HepG2 (cell line): ENCODE measurements around the gene SSBP2. TPM values are rescaled to one million over a fixed set of nuclear protein-coding genes. Genes with fewer than 3 reads are reported as not detected.

Experiments
- ATF1 ChIP-seq: IDR thresholded peaks from 2 replicates; pipeline ENCODE4 v1.6.1; 2016; ENCODE audit warnings: mild to moderate bottlenecking, control low read depth
- BRF2 ChIP-seq: sonication (generic); formaldehyde crosslinking; IDR thresholded peaks from 2 replicates; pipeline ENCODE4 v1.8.1; 2022; ENCODE audit warnings: mild to moderate bottlenecking, missing genetic modification reagents
- CENPBD1 ChIP-seq: sonication (generic); formaldehyde crosslinking; IDR thresholded peaks from 2 replicates; pipeline ENCODE4 v1.8.0; 2022; ENCODE audit warnings: missing genetic modification reagents, low read depth, mild to moderate bottlenecking, borderline replicate concordance
- FIP1L1 ChIP-seq: fragments of 200-400 bp; formaldehyde crosslinking; IDR thresholded peaks from 2 replicates; pipeline ENCODE4 v1.6.1; 2018; ENCODE audit warnings: low read depth, mild to moderate bottlenecking, low read length, moderate library complexity, borderline replicate concordance; ENCODE audit not compliant: insufficient read depth
- FOXM1 ChIP-seq: sonication (generic); formaldehyde crosslinking; IDR thresholded peaks from 2 replicates; pipeline ENCODE4 v1.5.0; 2020; ENCODE audit warnings: missing genetic modification reagents
- HCFC1 ChIP-seq: fragments of 150-350 bp; IDR thresholded peaks from 2 replicates; pipeline ENCODE4 v1.6.1; 2014; ENCODE audit warnings: low read depth, low read length
- HDAC1 ChIP-seq: sonication (generic); formaldehyde crosslinking; IDR thresholded peaks from 2 replicates; pipeline ENCODE4 v1.5.1; 2020; ENCODE audit warnings: mild to moderate bottlenecking, missing genetic modification reagents
- KMT2B ChIP-seq: IDR thresholded peaks from 2 replicates; pipeline ENCODE4 v1.6.1; 2016; ENCODE audit warnings: missing genetic modification reagents, missing compliant biosample characterization
- NONO ChIP-seq, 2 experiments: fragments of 450-650 bp in 1 of 2; sonication (generic) in 1 of 2; formaldehyde crosslinking in 1 of 2; IDR thresholded peaks in 1 of 2; conservative IDR thresholded peaks in 1 of 2; 2 replicates each; pipeline versions ENCODE4 v1.6.1 to v1.8.0; 2017 to 2022; ENCODE audit warnings: mild to moderate bottlenecking in 1 of 2, missing genetic modification reagents in 1 of 2, moderate library complexity in 1 of 2
- RARG ChIP-seq: sonication (generic); formaldehyde crosslinking; IDR thresholded peaks from 2 replicates; pipeline ENCODE4 v1.4.0; 2020; ENCODE audit warnings: low read depth, mild to moderate bottlenecking, missing genetic modification reagents
- RNF2 ChIP-seq: fragments of 450-650 bp; conservative IDR thresholded peaks from 2 replicates; pipeline ENCODE4 v1.6.1; 2016; ENCODE audit warnings: low read depth
- ZC3H13 ChIP-seq: sonication (generic); formaldehyde crosslinking; IDR thresholded peaks from 2 replicates; pipeline ENCODE4 v1.8.1; 2023; ENCODE audit warnings: mild to moderate bottlenecking, missing genetic modification reagents, moderate library complexity
- ZFP41 ChIP-seq: sonication (generic); formaldehyde crosslinking; IDR thresholded peaks from 2 replicates; pipeline ENCODE4 v1.4.0; 2020; ENCODE audit warnings: mild to moderate bottlenecking, missing genetic modification reagents, borderline replicate concordance
- ZGPAT ChIP-seq: IDR thresholded peaks from 2 replicates; pipeline ENCODE4 v1.6.1; 2016; ENCODE audit warnings: mild to moderate bottlenecking
- ZNF207 ChIP-seq: fragments of 450-650 bp; IDR thresholded peaks from 2 replicates; pipeline ENCODE4 v1.6.1; 2016; ENCODE audit warnings: antibody characterized with exemption, borderline replicate concordance
- ZNF280D ChIP-seq: sonication (generic); formaldehyde crosslinking; IDR thresholded peaks from 2 replicates; pipeline ENCODE4 v1.5.1; 2020; ENCODE audit warnings: mild to moderate bottlenecking, missing genetic modification reagents
- ZNF557 ChIP-seq: sonication (generic); formaldehyde crosslinking; IDR thresholded peaks from 2 replicates; pipeline ENCODE4 v1.4.0; 2020; ENCODE audit warnings: missing genetic modification reagents
- ZNF616 ChIP-seq: sonication (generic); formaldehyde crosslinking; IDR thresholded peaks from 2 replicates; pipeline ENCODE4 v1.5.0; 2020; ENCODE audit warnings: low read depth, mild to moderate bottlenecking, missing genetic modification reagents
- ZNF619 ChIP-seq: sonication (generic); formaldehyde crosslinking; IDR thresholded peaks from 2 replicates; pipeline ENCODE4 v1.4.0; 2020; ENCODE audit warnings: mild to moderate bottlenecking, missing genetic modification reagents
- ZNF672 ChIP-seq: sonication (generic); formaldehyde crosslinking; IDR thresholded peaks from 2 replicates; pipeline ENCODE4 v1.8.1; 2022; ENCODE audit warnings: missing genetic modification reagents
- ZNF704 ChIP-seq: sonication (generic); formaldehyde crosslinking; IDR thresholded peaks from 2 replicates; pipeline ENCODE4 v1.8.1; 2023; ENCODE audit warnings: mild to moderate bottlenecking, inconsistent platforms, moderate library complexity, missing genetic modification reagents, borderline replicate concordance
- ZNF713 ChIP-seq: sonication (generic); formaldehyde crosslinking; IDR thresholded peaks from 2 replicates; pipeline ENCODE4 v1.4.0; 2020; ENCODE audit warnings: mild to moderate bottlenecking, missing genetic modification reagents
- polyA plus RNA-seq, 8 experiments: library from polyadenylated mRNA; depleted of rRNA in 3 of 8; stranded (reverse) in 7 of 8; unstranded in 1 of 8; fragments of >200 nt; fragmentation: Illumina TruSeq in 4 of 8; extraction: Trizol in 4 of 8; gene quantifications; 2 replicates each; pipeline versions ENCODE4 v1.2.1 to v1.2.3, GENCODE V29; 2011 to 2016; ENCODE audit warnings: low read depth in 4 of 8, missing spikeins in 1 of 8, mixed read lengths in 1 of 8; ENCODE audit not compliant: insufficient read depth in 1 of 8
- total RNA-seq, 5 experiments: library from RNA; depleted of rRNA; stranded (reverse); fragments of >200 nt; fragmentation: Illumina TruSeq; extraction: Trizol; gene quantifications; 2 replicates each; pipeline ENCODE4 v1.2.3, GENCODE V29; 2016; ENCODE audit warnings: low read depth in 1 of 5

Gene SSBP2
- total and polyA plus RNA-seq, 2 of the 13 experiments (the other 11 are each of a cell fraction or from before 2014, with no cell fraction given), result 0.16 TPM; not detected in 1

GRCh38 chr5:81371354-81371876 is 379.5 kb downstream of the SSBP2 start (continued):
- TF ChIP-seq CENPBD1 (CRISPR knock-in tag) (no peak), ZNF280D (CRISPR knock-in tag) (peak; percentile 76; the same call in 1 of the 2 replicates), HCFC1 (no peak), HDAC1 (CRISPR knock-in tag) (peak; percentile 71; the same call in 1 of the 2 replicates), ZNF704 (CRISPR knock-in tag) (no peak), ZNF713 (CRISPR knock-in tag) (no peak), ZC3H13 (CRISPR knock-in tag) (no peak), ZGPAT (CRISPR knock-in tag) (peak; percentile 72), RARG (CRISPR knock-in tag) (no peak), ZNF207 (no peak), FIP1L1 (no peak), ZNF672 (CRISPR knock-in tag) (no peak), FOXM1 (CRISPR knock-in tag) (no peak), BRF2 (CRISPR knock-in tag) (peak; percentile 69; the same call in 1 of the 2 replicates), ZNF619 (CRISPR knock-in tag) (no peak), ZNF616 (CRISPR knock-in tag) (no peak), RNF2 (no peak), ATF1 (CRISPR knock-in tag) (no peak), KMT2B (CRISPR knock-in tag) (no peak), ZNF557 (CRISPR knock-in tag) (no peak), NONO (IDR thresholded peaks at IDR 0.05) (no peak), NONO (CRISPR knock-in tag; conservative IDR thresholded peaks at IDR 0.05) (0 out of 2 replicates have a peak, but pooled peaks have one; percentile 58), ZFP41 (no peak)
